IMR-90 (cell line): Measurements from ENCODE around the gene SGO2. TPM values are rescaled to one million over a fixed set of nuclear protein-coding genes. Genes with fewer than 3 reads are reported as not detected.
A peak's percentile ranks its signal among the peaks of the same experiment; 100 is the strongest.

Experiments
- ATAC-seq: fragments of 200-7000 bp; cut with Tn5 transposase; 2 replicates; pipeline ENCODE4 v1.9.1; 2020; ENCODE audit warnings: low read depth, mild to moderate bottlenecking, moderate library complexity
- BruUV-seq: library from RNA; stranded (reverse); fragments of 400-500 nt; replicated peaks from 2 replicates; lab custom pipeline; 2021; lab: Mats Ljungman, UMichigan
- CTCF ChIA-PET: fragments of 300-600 bp; formaldehyde crosslinking; extraction: SDS; loops from one replicate; lab custom pipeline; 2021; ENCODE audit warnings: antibody characterized with exemption; lab: Yijun Ruan, JAX
- POLR2A ChIA-PET: fragments of 300-600 bp; sonication (Branson Sonifier 250); formaldehyde crosslinking; loops from one replicate; lab custom pipeline; 2022; ENCODE audit warnings: antibody characterized with exemption; ENCODE audit not compliant: unreplicated experiment; lab: Charles Lee
- DNase-seq: peaks from one replicate; pipeline ENCODE4 v3.0.0; 2013
- H2AFZ ChIP-seq: replicated peaks from 2 replicates; pipeline ENCODE3; 2013; ENCODE audit warnings: low read length, mild to moderate bottlenecking; ENCODE audit not compliant: poor library complexity
- H2AK5ac ChIP-seq: 2 replicates; pipeline ENCODE4 v1.6.1; 2013; ENCODE audit warnings: low read depth, low read length, inconsistent platforms
- H2AK9ac ChIP-seq: replicated peaks from 2 replicates; pipeline ENCODE3; 2013; ENCODE audit warnings: mild to moderate bottlenecking, low read depth, low read length, moderate library complexity; ENCODE audit not compliant: poor library complexity
- H2BK120ac ChIP-seq: 2 replicates; pipeline ENCODE4 v1.6.1; 2013; ENCODE audit warnings: low read depth, low read length, inconsistent platforms
- H2BK15ac ChIP-seq: 3 replicates; pipeline ENCODE4 v1.6.1; 2013; ENCODE audit warnings: low read depth, low read length, inconsistent platforms
- H2BK20ac ChIP-seq: 2 replicates; pipeline ENCODE4 v1.6.1; 2013; ENCODE audit warnings: low read depth, mild to moderate bottlenecking, inconsistent platforms, low read length, moderate library complexity
- H2BK5ac ChIP-seq: 2 replicates; pipeline ENCODE4 v1.6.1; 2013; ENCODE audit warnings: mild to moderate bottlenecking, low read depth, low read length, inconsistent platforms; ENCODE audit not compliant: poor library complexity, severe bottlenecking
- H3K14ac ChIP-seq: replicated peaks from 2 replicates; pipeline ENCODE4 v1.6.1; 2013; ENCODE audit warnings: low read depth, low read length, inconsistent platforms
- H3K18ac ChIP-seq: 2 replicates; pipeline ENCODE4 v1.6.1; 2013; ENCODE audit warnings: low read depth, low read length, control low read depth
- H3K23ac ChIP-seq: 2 replicates; pipeline ENCODE4 v1.6.1; 2013; ENCODE audit warnings: low read depth, low read length, inconsistent platforms
- H3K27ac ChIP-seq: 2 replicates; pipeline ENCODE4 v1.5.1; 2013; ENCODE audit warnings: mild to moderate bottlenecking, control low read depth, low read length; ENCODE audit not compliant: insufficient read depth
- H3K27me3 ChIP-seq: 2 replicates; pipeline ENCODE4 v1.6.1; 2013; ENCODE audit warnings: low read length; ENCODE audit not compliant: control insufficient read depth, insufficient read depth
- H3K36me3 ChIP-seq: 2 replicates; pipeline ENCODE4 v1.6.1; 2013; ENCODE audit warnings: low read length, mixed read lengths; ENCODE audit not compliant: control insufficient read depth, insufficient read depth
- H3K4ac ChIP-seq: 2 replicates; pipeline ENCODE4 v1.6.1; 2013; ENCODE audit warnings: low read depth, low read length, inconsistent platforms
- H3K4me1 ChIP-seq: 2 replicates; pipeline ENCODE4 v1.6.1; 2013; ENCODE audit warnings: low read length, mixed read lengths; ENCODE audit not compliant: control insufficient read depth, insufficient read depth
- H3K4me2 ChIP-seq: 2 replicates; pipeline ENCODE4 v1.6.1; 2013; ENCODE audit warnings: low read depth, mild to moderate bottlenecking, control low read depth, low read length, moderate library complexity
- H3K4me3 ChIP-seq: 2 replicates; pipeline ENCODE4 v1.5.1; 2013; ENCODE audit warnings: low read depth, mild to moderate bottlenecking, control low read depth, low read length, moderate library complexity; ENCODE audit not compliant: insufficient read depth
- H3K56ac ChIP-seq: 2 replicates; pipeline ENCODE4 v1.6.1; 2013; ENCODE audit warnings: low read length, inconsistent platforms; ENCODE audit not compliant: insufficient read depth; ENCODE audit errors: extremely low read depth
- H3K79me1 ChIP-seq, 2 experiments: 2 replicates each; pipeline ENCODE4 v1.6.1; 2013; ENCODE audit warnings: low read length in 2 of 2, inconsistent platforms in 1 of 2, low read depth in 1 of 2
- H3K9ac ChIP-seq: 2 replicates; pipeline ENCODE4 v1.6.1; 2013; ENCODE audit warnings: low read depth, low read length, control low read depth
- H3K9me1 ChIP-seq: 2 replicates; pipeline ENCODE4 v1.6.1; 2013; ENCODE audit warnings: low read length, inconsistent platforms; ENCODE audit not compliant: insufficient read depth
- H3K9me3 ChIP-seq: 2 replicates; pipeline ENCODE4 v1.6.1; 2013; ENCODE audit warnings: low read length; ENCODE audit not compliant: control insufficient read depth, insufficient read depth
- H4K20me1 ChIP-seq: 2 replicates; pipeline ENCODE4 v1.6.1; 2013; ENCODE audit warnings: low read length, inconsistent platforms; ENCODE audit not compliant: insufficient read depth
- H4K5ac ChIP-seq: 2 replicates; pipeline ENCODE4 v1.6.1; 2013; ENCODE audit warnings: mild to moderate bottlenecking, low read depth, low read length, control low read depth
- H4K8ac ChIP-seq, 2 experiments: 2 replicates each; pipeline ENCODE4 v1.6.1; 2013; ENCODE audit warnings: low read depth in 2 of 2, low read length in 2 of 2, control low read depth in 1 of 2, inconsistent platforms in 1 of 2
- H4K91ac ChIP-seq: 2 replicates; pipeline ENCODE4 v1.6.1; 2013; ENCODE audit warnings: low read depth, low read length, inconsistent platforms; ENCODE audit not compliant: insufficient read depth
- BHLHE40 ChIP-seq: fragments of 150-350 bp; IDR thresholded peaks from 2 replicates; pipeline ENCODE4 v1.6.1; 2016; ENCODE audit warnings: mild to moderate bottlenecking, low read depth, low read length
- CEBPB ChIP-seq: IDR thresholded peaks from 2 replicates; pipeline ENCODE4 v1.6.1; 2012; ENCODE audit warnings: low read depth, low read length, improper control_type of control experiment
- CHD1 ChIP-seq: IDR thresholded peaks from 2 replicates; pipeline ENCODE4 v1.6.1; 2012; ENCODE audit warnings: low read depth, low read length, improper control_type of control experiment
- CTCF ChIP-seq: conservative IDR thresholded peaks from 2 replicates; pipeline ENCODE4 v1.5.1; 2012; ENCODE audit warnings: mild to moderate bottlenecking, low read depth, low read length, improper control_type of control experiment
- FOS ChIP-seq: fragments of 150-350 bp; IDR thresholded peaks from 2 replicates; pipeline ENCODE4 v1.6.1; 2016; ENCODE audit warnings: low read depth, low read length
- MAFK ChIP-seq: IDR thresholded peaks from 2 replicates; pipeline ENCODE4 v1.6.1; 2012; ENCODE audit warnings: low read depth, low read length, improper control_type of control experiment
- MAZ ChIP-seq: IDR thresholded peaks from 2 replicates; pipeline ENCODE4 v1.6.1; 2012; ENCODE audit warnings: low read depth, mild to moderate bottlenecking, low read length, improper control_type of control experiment, moderate library complexity, borderline replicate concordance
- MXI1 ChIP-seq: IDR thresholded peaks from 2 replicates; pipeline ENCODE4 v1.6.1; 2012; ENCODE audit warnings: low read depth, mild to moderate bottlenecking, low read length, moderate library complexity, borderline replicate concordance
- POLR2A ChIP-seq: IDR thresholded peaks from 2 replicates; pipeline ENCODE4 v1.6.1; 2012; ENCODE audit warnings: mild to moderate bottlenecking, low read depth, low read length
- RCOR1 ChIP-seq: IDR thresholded peaks from 2 replicates; pipeline ENCODE4 v1.6.1; 2012; ENCODE audit warnings: mild to moderate bottlenecking, low read length, improper control_type of control experiment; ENCODE audit not compliant: insufficient replicate concordance
- SMC3 ChIP-seq: fragments of 150-350 bp; IDR thresholded peaks from 2 replicates; pipeline ENCODE4 v1.6.1; 2016; ENCODE audit warnings: low read depth, mild to moderate bottlenecking, antibody characterized with exemption, low read length, moderate library complexity
- USF2 ChIP-seq: fragments of 150-350 bp; IDR thresholded peaks from 2 replicates; pipeline ENCODE4 v1.6.1; 2017; ENCODE audit warnings: mild to moderate bottlenecking, antibody characterized with exemption, low read length, low read depth
- WGBS, 2 experiments: methylation state at CpG; one replicate each; pipeline versions ENCODE4 v1.1.5 to v1.1.7; 2013; ENCODE audit warnings: missing lambda C conversion rate in 2 of 2; ENCODE audit not compliant: insufficient read length in 1 of 2; ENCODE audit errors: extremely low coverage in 2 of 2; 5-methylcytosine and 5-hydroxymethylcytosine counted together
- dilution Hi-C: fragments of 300-500 bp; cut with HindIII; formaldehyde crosslinking; loops from one replicate; pipeline ENCODE4 v1.14.3; 2018; ENCODE audit warnings: low sequenced_read_pairs; ENCODE audit not compliant: unreplicated experiment
- in situ Hi-C: fragments of 300-500 bp; cut with MboI; formaldehyde crosslinking; loops from 3 replicates; pipeline ENCODE4 v1.14.3; 2019; ENCODE audit warnings: low sequenced_read_pairs, inconsistent platforms, mixed read lengths
- intact Hi-C: fragments of 100-400 bp; cut with micrococcal nuclease; formaldehyde crosslinking; loops from 2 replicates; pipeline ENCODE4 v1.10.0; 2022
- polyA plus RNA-seq, 3 experiments: library from polyadenylated mRNA; depleted of rRNA; stranded (reverse); fragments of >200 nt; gene quantifications; 2 replicates each; pipeline ENCODE4 v1.2.3, GENCODE V29; 2012; ENCODE audit warnings: low replicate concordance in 1 of 3
- total RNA-seq: library from RNA; depleted of rRNA; stranded (reverse); fragments of >200 nt; gene quantifications from 2 replicates; pipeline ENCODE4 v1.2.3, GENCODE V29; 2012

Gene SGO2
- total and polyA plus RNA-seq, 2 of the 4 experiments (the other 2 are of a cell fraction), result 5.4 to 6.3 TPM

- no peak for TF ChIP-seq FOS
- no peak for TF ChIP-seq BHLHE40
Observed at GRCh38 chr2:200600549-200601225, 74.7 kb downstream of the SGO2 start (continued).

GRCh38 chr2:200602584-200602983 is 76.6 kb downstream of the SGO2 start:
- in situ Hi-C loops, result no loop called here
- H3K79me1 ChIP-seq, result no peaks in the 10 kb centered on the region
- 0 out of 2 replicates have a peak, but pooled peaks cover 3% of the 10 kb centered on the region for H3K9me1 ChIP-seq
- H3K4me1 ChIP-seq, result peaks cover 17% of the 10 kb centered on the region
- intact Hi-C loops, result no loop called here
- no CpG with 5 or more reads among the region's 4 CpGs for WGBS, 2 experiments
- ChIA-PET POLR2A (no interaction called here), CTCF (interaction anchor here (1.2 kb wide), 1 partner anchor 100 kb away, joined by 3 read pairs; no protein-coding TSS in a partner anchor)
- no peaks in the 10 kb centered on the region for H3K36me3 ChIP-seq
- H2AK5ac ChIP-seq, result peak overlapping the region; percentile 42
- H2BK20ac ChIP-seq, result peak overlapping the region; percentile 43; the same call in 1 of the 2 replicates
- peak overlapping the region; percentile 77; the same call in 1 of the 3 replicates for H2BK15ac ChIP-seq
- no TSS peak for BruUV-seq
- no peak overlapping the region for H3K4me2 ChIP-seq
- no peak overlapping the region for H2BK5ac ChIP-seq
- H3K4me3 ChIP-seq, result no peak overlapping the region
- no peak overlapping the region for H3K9ac ChIP-seq
- peak overlapping the region; percentile 15; the same call in 1 of the 2 replicates for H3K4ac ChIP-seq
- H2BK120ac ChIP-seq, result 0 out of 2 replicates have a peak overlapping the region, but pooled peaks have one; percentile 1
- no peak overlapping the region; the same call in 1 of the 2 replicates for H4K91ac ChIP-seq
- dilution Hi-C loops, result no loop called here
- H3K18ac ChIP-seq, result no peak overlapping the region
- H4K8ac ChIP-seq, result no peak overlapping the region
- no peaks in the 10 kb centered on the region for H3K9me3 ChIP-seq
- H3K56ac ChIP-seq, result no peak overlapping the region
- H2AK9ac ChIP-seq, result no peak overlapping the region
- no peak overlapping the region for H2AFZ ChIP-seq
- ATAC-seq, result no peak
- H3K23ac ChIP-seq, result no peak overlapping the region
- H3K14ac ChIP-seq, result no peak overlapping the region
- DNase-seq, result no peak
- H3K27me3 ChIP-seq, result no peaks in the 10 kb centered on the region
- H4K20me1 ChIP-seq, result no peaks in the 10 kb centered on the region
- H4K5ac ChIP-seq, result no peak overlapping the region
- no peak overlapping the region for H3K27ac ChIP-seq
- TF ChIP-seq MAFK, result no peak
- TF ChIP-seq CTCF, result no peak
- no peak for TF ChIP-seq MXI1
- no peak for TF ChIP-seq MAZ
- TF ChIP-seq POLR2A, result no peak
- no peak for TF ChIP-seq CHD1
- TF ChIP-seq CEBPB, result no peak
- no peak for TF ChIP-seq FOS
- no peak for TF ChIP-seq BHLHE40
- no peak for TF ChIP-seq RCOR1
- TF ChIP-seq SMC3, result no peak
- TF ChIP-seq USF2, result no peak
